Cardiac muscle cell (in vitro differentiated cells and primary cell): ENCODE measurements around the gene CREB5. TPM values are rescaled to one million over a fixed set of nuclear protein-coding genes. Genes with fewer than 3 reads are reported as not detected.

Experiments
- DNase-seq, 2 donors: peaks; one replicate each; pipeline versions ENCODE4 v3.0.0 to v3.0.0-alpha.2; 2010 to 2017; ENCODE audit warnings: low read depth in 1 of 2, low spot score in 1 of 2
- H3K27ac ChIP-seq: fragments of 200-600 bp; sonication (generic); 2 replicates; pipeline ENCODE4 v1.5.1; 2016
- H3K27me3 ChIP-seq: fragments of 200-600 bp; sonication (generic); 2 replicates; pipeline ENCODE4 v1.6.0; 2016; ENCODE audit warnings: control low read depth
- H3K36me3 ChIP-seq: fragments of 200-600 bp; sonication (generic); 2 replicates; pipeline ENCODE4 v1.5.1; 2016; ENCODE audit warnings: control low read depth
- H3K4me1 ChIP-seq: fragments of 200-600 bp; sonication (generic); 2 replicates; pipeline ENCODE4 v1.8.1; 2017; ENCODE audit warnings: low read depth, mild to moderate bottlenecking, mixed run types
- H3K4me3 ChIP-seq: fragments of 200-600 bp; sonication (generic); 2 replicates; pipeline ENCODE4 v1.5.1; 2016; ENCODE audit warnings: mild to moderate bottlenecking
- H3K9me3 ChIP-seq: fragments of 200-600 bp; sonication (generic); 2 replicates; pipeline ENCODE4 v1.5.1; 2017; ENCODE audit warnings: low read depth, mild to moderate bottlenecking, control low read depth
- polyA plus RNA-seq: library from polyadenylated mRNA; unstranded; fragments of >200 nt; fragmentation: Nextera tagmentation; extraction: Ambion mirVana; gene quantifications from 2 replicates; pipeline ENCODE4 v1.2.1, GENCODE V29; 2016
- total RNA-seq: library from RNA; depleted of rRNA; stranded (reverse); fragments of >200 nt; gene quantifications from 2 replicates; pipeline ENCODE4 v1.2.3, GENCODE V29; 2016
- TF ChIP-seq, protein P1 (sequence below): IDR thresholded peaks from 2 replicates; pipeline ENCODE4 v1.5.1; 2012; ENCODE audit warnings: low read depth, mild to moderate bottlenecking, low read length

The CREB5 gene
- total and polyA plus RNA-seq, 2 experiments from 2014 or later, result 4.6 TPM

DNA sequence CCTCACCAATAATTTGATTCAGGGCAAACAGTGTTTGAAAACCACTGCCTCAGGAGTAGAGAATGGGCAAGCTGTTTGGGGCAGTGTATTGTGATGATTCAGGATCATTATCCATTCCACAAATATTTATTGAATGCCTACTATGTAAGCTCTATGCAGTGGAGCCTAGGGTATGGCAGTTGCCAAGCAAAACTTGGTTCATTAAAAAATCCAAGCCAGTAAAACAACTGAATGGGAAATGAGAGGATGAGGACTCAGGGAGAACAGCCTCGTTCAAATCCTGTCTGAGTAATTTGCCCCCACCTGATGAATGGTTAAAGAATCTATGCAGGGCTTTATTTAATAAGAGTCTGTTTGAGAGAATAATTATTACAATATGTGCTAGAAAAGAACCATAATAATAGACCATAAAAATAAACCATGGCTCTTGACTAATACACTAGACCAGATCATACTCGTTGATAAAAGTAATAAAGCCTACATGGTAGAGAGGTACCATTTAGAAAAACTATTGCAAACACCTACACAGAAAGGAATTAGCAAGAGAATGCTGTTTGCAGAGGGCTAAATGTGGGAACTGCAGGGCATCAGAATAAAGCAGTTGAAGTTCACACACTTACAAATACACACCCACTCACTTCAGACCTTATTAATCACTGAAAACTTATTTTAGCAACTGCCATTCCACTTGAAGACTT lies 71.7 kb downstream of the CREB5 start:
- peaks cover 18% of the 10 kb centered on the region for H3K4me1 ChIP-seq
- H3K9me3 ChIP-seq, result no peaks in the 10 kb centered on the region
- TF ChIP-seq, protein P1, sequence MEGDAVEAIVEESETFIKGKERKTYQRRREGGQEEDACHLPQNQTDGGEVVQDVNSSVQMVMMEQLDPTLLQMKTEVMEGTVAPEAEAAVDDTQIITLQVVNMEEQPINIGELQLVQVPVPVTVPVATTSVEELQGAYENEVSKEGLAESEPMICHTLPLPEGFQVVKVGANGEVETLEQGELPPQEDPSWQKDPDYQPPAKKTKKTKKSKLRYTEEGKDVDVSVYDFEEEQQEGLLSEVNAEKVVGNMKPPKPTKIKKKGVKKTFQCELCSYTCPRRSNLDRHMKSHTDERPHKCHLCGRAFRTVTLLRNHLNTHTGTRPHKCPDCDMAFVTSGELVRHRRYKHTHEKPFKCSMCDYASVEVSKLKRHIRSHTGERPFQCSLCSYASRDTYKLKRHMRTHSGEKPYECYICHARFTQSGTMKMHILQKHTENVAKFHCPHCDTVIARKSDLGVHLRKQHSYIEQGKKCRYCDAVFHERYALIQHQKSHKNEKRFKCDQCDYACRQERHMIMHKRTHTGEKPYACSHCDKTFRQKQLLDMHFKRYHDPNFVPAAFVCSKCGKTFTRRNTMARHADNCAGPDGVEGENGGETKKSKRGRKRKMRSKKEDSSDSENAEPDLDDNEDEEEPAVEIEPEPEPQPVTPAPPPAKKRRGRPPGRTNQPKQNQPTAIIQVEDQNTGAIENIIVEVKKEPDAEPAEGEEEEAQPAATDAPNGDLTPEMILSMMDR, result no peak
- H3K36me3 ChIP-seq, result no peaks in the 10 kb centered on the region
- H3K27me3 ChIP-seq, result no peaks in the 10 kb centered on the region
- DNase-seq, result no peak
- H3K27ac ChIP-seq, result no peak overlapping the region
- H3K4me3 ChIP-seq, result no peak overlapping the region

DNA sequence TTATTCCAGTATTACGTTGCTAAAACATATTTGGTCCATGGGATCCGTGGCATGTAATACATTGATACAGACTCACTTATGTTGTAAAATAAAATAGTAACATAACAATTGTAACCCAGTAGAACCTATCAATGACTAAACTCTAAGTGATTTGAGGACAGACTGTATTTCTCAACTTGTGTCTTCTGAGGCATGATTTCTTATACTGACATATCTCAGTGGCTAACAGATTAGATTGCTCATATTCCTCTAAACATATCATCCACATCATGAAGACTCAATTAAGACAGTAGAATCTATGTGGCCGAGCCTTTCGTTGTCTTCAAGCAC lies 72.3 kb downstream of the CREB5 start:
- Histone ChIP-seq H3K27ac (no peak overlapping the region), H3K9me3 (no peaks in the 10 kb centered on the region), H3K36me3 (no peaks in the 10 kb centered on the region), H3K4me3 (no peak overlapping the region), H3K4me1 (peaks cover 13% of the 10 kb centered on the region), H3K27me3 (no peaks in the 10 kb centered on the region)
- TF ChIP-seq, protein P1, result no peak
- no peak for DNase-seq

DNA sequence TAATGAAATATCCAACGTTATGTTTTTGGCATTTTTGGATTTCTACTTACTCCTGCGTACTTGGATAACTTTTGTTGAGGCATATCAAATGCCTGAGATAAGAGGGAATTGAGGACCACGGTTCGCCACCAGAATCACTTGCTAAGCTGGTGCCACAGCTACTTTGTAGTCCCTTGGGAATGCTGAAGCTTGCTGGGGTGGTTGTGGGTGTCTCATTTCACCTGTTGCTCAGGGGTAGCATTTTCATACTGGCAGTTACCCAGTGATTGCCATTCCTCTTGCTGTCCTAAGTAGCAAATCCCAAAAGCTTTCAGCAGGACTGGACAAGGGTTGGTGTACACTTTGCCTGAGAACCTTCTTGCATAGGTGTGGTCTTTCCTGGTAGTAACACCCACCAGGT lies 75.2 kb downstream of the CREB5 start:
- no peaks in the 10 kb centered on the region for H3K9me3 ChIP-seq
- TF ChIP-seq, protein P1, result no peak
- H3K36me3 ChIP-seq, result no peaks in the 10 kb centered on the region
- no peak overlapping the region for H3K27ac ChIP-seq
- no peaks in the 10 kb centered on the region for H3K4me1 ChIP-seq
- DNase-seq, result no peak
- no peaks in the 10 kb centered on the region for H3K27me3 ChIP-seq
- no peak overlapping the region for H3K4me3 ChIP-seq

DNA sequence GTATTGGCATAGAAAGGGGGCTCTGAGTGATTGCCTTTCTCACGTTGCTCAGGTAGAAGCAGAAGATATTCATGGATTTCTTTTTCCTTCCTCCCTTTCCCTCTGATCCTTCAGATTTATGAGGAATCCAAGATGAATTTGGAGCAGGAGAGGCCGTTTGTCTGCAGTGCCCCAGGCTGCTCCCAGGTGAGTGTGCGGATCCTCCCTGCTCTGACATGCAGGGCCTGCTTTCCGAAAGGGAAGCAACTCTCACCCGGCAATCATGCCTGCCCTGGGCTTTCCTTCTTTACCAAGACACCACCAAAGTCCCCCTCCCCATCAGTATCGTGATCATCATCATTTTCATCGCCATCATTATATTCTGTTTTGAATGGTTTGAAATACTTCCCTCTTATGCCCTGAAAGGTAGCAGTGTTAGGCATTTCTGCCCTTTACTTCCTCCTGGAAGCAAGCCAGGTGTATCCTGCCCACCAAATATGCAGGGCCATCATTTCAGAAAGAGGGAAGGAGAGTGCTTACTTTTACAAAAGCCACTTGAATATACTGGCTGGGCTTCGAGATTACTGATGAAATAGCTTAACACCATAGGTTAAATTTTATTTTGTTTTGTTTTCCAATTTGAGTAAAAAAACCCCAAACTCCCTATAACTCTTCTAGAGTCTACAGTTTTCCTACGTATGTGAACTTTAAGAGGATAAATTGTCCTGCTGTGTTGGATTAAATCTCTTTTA lies 75.9 kb downstream of the CREB5 start:
- DNase-seq, result no peak
- H3K27me3 ChIP-seq, result no peaks in the 10 kb centered on the region

DNA sequence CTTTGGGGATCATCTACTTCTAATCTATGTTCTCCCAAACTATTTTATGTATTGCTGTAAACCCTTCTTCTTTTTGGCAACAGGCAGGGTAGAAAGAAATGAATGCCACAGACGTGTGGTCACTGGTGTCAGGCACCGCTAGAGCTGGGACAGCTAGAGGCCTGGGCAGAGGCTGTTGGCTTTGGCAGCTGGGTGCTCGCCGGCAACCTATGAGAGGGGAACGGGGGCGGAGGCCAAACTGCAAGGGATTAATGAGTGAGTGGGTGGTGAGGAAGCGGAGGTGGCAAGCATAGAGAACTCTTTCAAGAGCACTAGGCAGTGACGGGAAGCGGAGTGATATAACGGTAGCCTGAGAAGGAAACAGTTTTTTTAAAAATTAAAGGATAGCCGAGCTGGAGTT lies 78.5 kb downstream of the CREB5 start:
- DNase-seq, result no peak
- Histone ChIP-seq H3K4me3 (no peak overlapping the region), H3K27me3 (no peaks in the 10 kb centered on the region), H3K36me3 (no peaks in the 10 kb centered on the region), H3K27ac (no peak overlapping the region), H3K4me1 (no peaks in the 10 kb centered on the region), H3K9me3 (no peaks in the 10 kb centered on the region)
- TF ChIP-seq, protein P1, result no peak

More for the DNA sequence above, 75.9 kb downstream of the CREB5 start:
- H3K36me3 ChIP-seq, result no peaks in the 10 kb centered on the region
- no peaks in the 10 kb centered on the region for H3K9me3 ChIP-seq
- no peak overlapping the region for H3K27ac ChIP-seq
- H3K4me1 ChIP-seq, result no peaks in the 10 kb centered on the region
- no peak overlapping the region for H3K4me3 ChIP-seq
- TF ChIP-seq, protein P1, result no peak
